Uterus (tissue), 4 donors: ENCODE data around the gene TXNDC5. TPM values are rescaled to one million over a fixed set of nuclear protein-coding genes. Genes with fewer than 3 reads are reported as not detected.

Experiments used
- DNase-seq, 2 donors: peaks; one replicate each; pipeline ENCODE4 v3.0.0-alpha.2; 2019 to 2020
- H3K27ac ChIP-seq, 2 donors: fragments of 200-600 bp; sonication (generic); 1 replicate in 1 of 2; 2 replicates in 1 of 2; pipeline ENCODE4 v1.5.1; 2016 to 2018
- H3K27me3 ChIP-seq, 2 donors: fragments of 200-600 bp; sonication (generic); one replicate each; pipeline ENCODE4 v1.5.1; 2018 to 2019; ENCODE audit warnings: control low read depth in 1 of 2
- H3K36me3 ChIP-seq, 2 donors: fragments of 200-600 bp; sonication (generic); one replicate each; pipeline ENCODE4 v1.5.1; 2019; ENCODE audit warnings: control low read depth in 1 of 2
- H3K4me1 ChIP-seq, 2 donors: fragments of 200-600 bp; sonication (generic); one replicate each; pipeline ENCODE4 v1.5.1; 2018 to 2019; ENCODE audit warnings: control low read depth in 1 of 2
- H3K4me3 ChIP-seq, 2 donors: fragments of 200-600 bp; sonication (generic); 1 replicate in 1 of 2; 2 replicates in 1 of 2; pipeline ENCODE4 v1.5.1; 2018 to 2019; ENCODE audit warnings: mild to moderate bottlenecking in 1 of 2
- H3K9me3 ChIP-seq, 2 donors: fragments of 200-600 bp; sonication (generic); one replicate each; pipeline ENCODE4 v1.5.1; 2019; ENCODE audit warnings: control low read depth in 1 of 2
- CTCF ChIP-seq, 4 experiments: fragments of 200-600 bp in 2 of 4; fragments of 450-650 bp in 2 of 4; sonication (generic) in 2 of 4; IDR thresholded peaks; one replicate each; pipeline ENCODE4 v1.5.1; 2016 to 2019; ENCODE audit warnings: antibody characterized with exemption in 4 of 4, mild to moderate bottlenecking in 2 of 4, moderate library complexity in 1 of 4
- POLR2A ChIP-seq, 2 donors: fragments of 450-650 bp; IDR thresholded peaks; one replicate each; pipeline ENCODE4 v1.6.1; 2016; ENCODE audit warnings: antibody characterized with exemption in 2 of 2, mild to moderate bottlenecking in 1 of 2, moderate library complexity in 1 of 2
- intact Hi-C: fragments of 100-400 bp; cut with DNase I; formaldehyde crosslinking; loops from one replicate; pipeline ENCODE4 v1.15.1; 2023; ENCODE audit warnings: low total_unique reads
- total RNA-seq, 4 donors: library from RNA; depleted of rRNA in 3 of 4; stranded (reverse); fragments of >200 nt in 3 of 4; gene quantifications; one replicate each; pipeline versions ENCODE4 v1.1.0 to v1.2.4, GENCODE V29; 2014 to 2023
- donor health status: DM: yes; HTN: yes; CAD: no.

The TXNDC5 gene
- total RNA-seq, 4 donors from 2014 or later: 70.8 to 279 (median 104) TPM

GRCh38 chr6:7901780-7902179 is 8.8 kb downstream of the TXNDC5 start:
- Histone ChIP-seq H3K9me3 (no peaks in the 10 kb centered on the region), H3K4me1 (no peaks in the 10 kb centered on the region), H3K27ac (no peak overlapping the region), H3K36me3 (no peaks in the 10 kb centered on the region), H3K27me3 (no peaks in the 10 kb centered on the region), H3K4me3 (no peak overlapping the region)
- TF ChIP-seq CTCF (IDR thresholded peaks at IDR 0.05) (no peak), POLR2A (IDR thresholded peaks at IDR 0.05) (no peak)
- intact Hi-C loops: loop anchor here (5.0 kb wide), 1 partner anchor 101 kb away; no protein-coding TSS in a partner anchor
- DNase-seq: no peak

GRCh38 chr6:7901056-7901455 is 9.5 kb downstream of the TXNDC5 start:
- H3K27ac ChIP-seq: no peak overlapping the region
- DNase-seq: no peak
- H3K4me1 ChIP-seq: no peaks in the 10 kb centered on the region
- no peaks in the 10 kb centered on the region for H3K9me3 ChIP-seq
- no peaks in the 10 kb centered on the region for H3K27me3 ChIP-seq
- no peak for TF ChIP-seq CTCF (IDR thresholded peaks at IDR 0.05)
- TF ChIP-seq POLR2A (IDR thresholded peaks at IDR 0.05): no peak
- H3K36me3 ChIP-seq: no peaks in the 10 kb centered on the region
- intact Hi-C loops: loop anchor here (5.0 kb wide), 1 partner anchor 101 kb away; no protein-coding TSS in a partner anchor
- no peak overlapping the region for H3K4me3 ChIP-seq

- intact Hi-C loops: loop anchor here (5.0 kb wide), 1 partner anchor 102 kb away; no protein-coding TSS in a partner anchor
- H3K27ac ChIP-seq: no peak overlapping the region
- no peak for DNase-seq
- no peaks in the 10 kb centered on the region for H3K27me3 ChIP-seq
- no peak overlapping the region for H3K4me3 ChIP-seq
- no peaks in the 10 kb centered on the region for H3K9me3 ChIP-seq
- H3K4me1 ChIP-seq: no peaks in the 10 kb centered on the region
- H3K36me3 ChIP-seq: no peaks in the 10 kb centered on the region
- no peak for TF ChIP-seq POLR2A (IDR thresholded peaks at IDR 0.05)
- no peak for TF ChIP-seq CTCF (IDR thresholded peaks at IDR 0.05)
Observed at GRCh38 chr6:7900621-7901020, 10.0 kb downstream of the TXNDC5 start.

- no peaks in the 10 kb centered on the region for H3K36me3 ChIP-seq
Observed at GRCh38 chr6:7899889-7900213, 10.7 kb downstream of the TXNDC5 start.

More at GRCh38 chr6:7899889-7900213, 10.7 kb downstream of the TXNDC5 start:
- no peak for DNase-seq
- Histone ChIP-seq H3K27me3 (no peaks in the 10 kb centered on the region), H3K9me3 (no peaks in the 10 kb centered on the region), H3K27ac (no peak overlapping the region), H3K4me3 (no peak overlapping the region), H3K4me1 (no peaks in the 10 kb centered on the region)
- intact Hi-C loops: loop anchor here (5.0 kb wide), 1 partner anchor 102 kb away; no protein-coding TSS in a partner anchor
- TF ChIP-seq CTCF (IDR thresholded peaks at IDR 0.05): no peak
- no peak for TF ChIP-seq POLR2A (IDR thresholded peaks at IDR 0.05)
